Smooth muscle cell of the brain vasculature (primary cell): ENCODE measurements around the gene OGFOD3.
"Not testable (repeated sequence)": the region's sequence is repeated elsewhere in the genome, so short reads cannot be mapped to it uniquely, and the experiment has no call there.

Experiments used
- DNase-seq: peaks from one replicate; pipeline ENCODE4 v3.0.0-alpha.2; 2012; ENCODE audit warnings: low read depth, low spot score

The OGFOD3 gene

DNA sequence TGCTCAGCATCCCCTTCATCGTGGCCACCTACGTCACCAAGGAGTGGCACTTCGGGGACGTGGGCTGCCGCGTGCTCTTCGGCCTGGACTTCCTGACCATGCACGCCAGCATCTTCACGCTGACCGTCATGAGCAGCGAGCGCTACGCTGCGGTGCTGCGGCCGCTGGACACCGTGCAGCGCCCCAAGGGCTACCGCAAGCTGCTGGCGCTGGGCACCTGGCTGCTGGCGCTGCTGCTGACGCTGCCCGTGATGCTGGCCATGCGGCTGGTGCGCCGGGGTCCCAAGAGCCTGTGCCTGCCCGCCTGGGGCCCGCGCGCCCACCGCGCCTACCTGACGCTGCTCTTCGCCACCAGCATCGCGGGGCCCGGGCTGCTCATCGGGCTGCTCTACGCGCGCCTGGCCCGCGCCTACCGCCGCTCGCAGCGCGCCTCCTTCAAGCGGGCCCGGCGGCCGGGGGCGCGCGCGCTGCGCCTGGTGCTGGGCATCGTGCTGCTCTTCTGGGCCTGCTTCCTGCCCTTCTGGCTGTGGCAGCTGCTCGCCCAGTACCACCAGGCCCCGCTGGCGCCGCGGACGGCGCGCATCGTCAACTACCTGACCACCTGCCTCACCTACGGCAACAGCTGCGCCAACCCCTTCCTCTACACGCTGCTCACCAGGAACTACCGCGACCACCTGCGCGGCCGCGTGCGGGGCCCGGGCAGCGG, 43.6 kb downstream of the OGFOD3 start:
- DNase-seq = no peak

DNA sequence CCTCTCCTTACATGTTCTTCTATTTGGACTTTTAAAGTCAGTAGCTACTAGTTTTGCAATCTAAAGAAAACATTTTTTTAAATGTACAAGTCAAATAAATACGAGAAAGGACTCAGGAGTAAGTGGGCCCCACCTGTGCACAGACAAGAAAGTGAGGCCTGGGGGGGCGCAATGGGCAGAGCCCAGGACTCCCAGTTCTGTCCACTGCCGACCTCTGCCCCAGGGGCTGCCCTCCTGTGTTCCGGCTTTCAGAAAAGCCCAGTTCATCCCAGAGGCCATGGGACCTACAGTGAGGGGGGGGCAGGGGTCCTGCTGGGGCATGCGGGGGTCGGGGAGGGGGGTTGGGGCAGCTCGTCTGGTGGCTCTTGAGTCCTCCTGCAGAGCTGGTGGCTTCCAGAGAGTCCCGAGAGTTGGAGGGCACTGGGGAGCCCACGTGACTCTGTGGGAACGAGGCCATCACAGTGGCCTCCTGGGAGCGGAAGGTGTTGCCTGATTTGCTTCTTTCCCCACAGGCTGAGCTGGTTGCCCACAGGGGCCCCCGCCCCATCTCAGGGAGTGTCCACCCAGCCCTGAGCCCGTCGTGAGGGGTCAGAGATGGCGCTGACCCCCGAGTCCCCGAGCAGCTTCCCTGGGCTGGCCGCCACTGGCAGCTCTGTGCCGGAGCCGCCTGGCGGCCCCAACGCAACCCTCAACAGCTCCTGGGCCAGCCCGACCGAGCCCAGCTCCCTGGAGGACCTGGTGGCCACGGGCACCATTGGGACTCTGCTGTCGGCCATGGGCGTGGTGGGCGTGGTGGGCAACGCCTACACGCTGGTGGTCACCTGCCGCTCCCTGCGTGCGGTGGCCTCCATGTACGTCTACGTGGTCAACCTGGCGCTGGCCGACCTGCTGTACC, 44.4 kb downstream of the OGFOD3 start:
- DNase-seq = no peak

DNA sequence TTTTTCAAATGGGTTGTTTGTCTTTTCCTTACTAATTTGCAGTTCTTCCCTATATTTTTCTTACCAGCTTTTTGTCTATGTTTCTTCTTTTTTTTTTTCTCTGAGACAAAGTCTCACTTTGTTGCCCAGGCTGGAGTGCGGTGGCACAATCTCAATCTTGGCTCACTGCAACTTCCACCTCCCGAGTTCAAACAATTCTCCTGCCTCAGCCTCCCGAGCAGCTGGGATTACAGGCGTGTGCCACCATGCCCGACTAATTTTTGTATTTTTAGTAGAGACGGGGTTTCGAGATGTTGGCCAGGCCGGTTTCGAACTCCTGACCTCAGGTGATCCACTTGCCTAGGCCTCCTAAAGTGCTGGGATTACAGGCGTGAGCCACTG, 45.3 kb downstream of the OGFOD3 start:
- DNase-seq = not testable (repeated sequence)

DNA sequence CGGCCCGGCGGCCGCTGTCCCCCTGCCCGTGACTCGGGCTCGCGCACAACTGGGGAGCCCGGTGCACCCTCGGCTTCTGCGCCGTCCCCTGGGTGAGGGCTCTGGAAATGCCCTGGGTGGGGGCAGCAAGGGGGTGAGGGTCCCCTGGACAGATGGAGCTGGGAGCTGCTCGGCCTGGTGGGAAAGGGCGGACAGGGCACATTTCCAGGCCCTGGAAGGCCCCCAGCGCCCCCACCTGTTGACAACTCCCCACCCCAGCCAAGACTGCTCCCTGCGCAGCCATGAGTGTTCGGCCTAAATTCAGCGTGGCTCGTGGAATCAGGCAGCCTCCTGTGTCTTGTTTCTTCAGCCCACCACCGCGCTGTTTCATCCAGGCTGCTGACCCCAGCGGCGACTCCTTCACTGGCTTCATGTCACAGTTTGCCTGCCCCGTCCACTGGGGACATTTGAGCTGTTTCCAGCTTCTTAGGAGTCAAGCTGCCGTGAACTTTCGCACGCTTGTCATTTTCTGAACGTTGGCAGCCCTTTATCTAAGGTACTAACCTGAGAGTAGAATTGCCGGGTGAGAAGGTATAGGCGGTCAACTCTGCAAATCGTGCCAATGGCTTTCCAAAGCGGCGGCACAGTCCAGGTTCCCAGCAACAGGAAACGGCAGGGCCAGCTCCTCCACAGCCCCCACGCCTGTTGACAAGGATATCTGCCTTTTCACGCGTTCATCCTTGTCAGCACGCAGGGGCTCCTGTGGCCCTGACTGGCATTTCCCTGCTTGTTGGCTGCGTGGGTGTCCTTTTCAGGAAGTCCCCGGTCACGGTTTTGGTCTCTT, 45.9 kb downstream of the OGFOD3 start:
- DNase-seq = no peak

DNA sequence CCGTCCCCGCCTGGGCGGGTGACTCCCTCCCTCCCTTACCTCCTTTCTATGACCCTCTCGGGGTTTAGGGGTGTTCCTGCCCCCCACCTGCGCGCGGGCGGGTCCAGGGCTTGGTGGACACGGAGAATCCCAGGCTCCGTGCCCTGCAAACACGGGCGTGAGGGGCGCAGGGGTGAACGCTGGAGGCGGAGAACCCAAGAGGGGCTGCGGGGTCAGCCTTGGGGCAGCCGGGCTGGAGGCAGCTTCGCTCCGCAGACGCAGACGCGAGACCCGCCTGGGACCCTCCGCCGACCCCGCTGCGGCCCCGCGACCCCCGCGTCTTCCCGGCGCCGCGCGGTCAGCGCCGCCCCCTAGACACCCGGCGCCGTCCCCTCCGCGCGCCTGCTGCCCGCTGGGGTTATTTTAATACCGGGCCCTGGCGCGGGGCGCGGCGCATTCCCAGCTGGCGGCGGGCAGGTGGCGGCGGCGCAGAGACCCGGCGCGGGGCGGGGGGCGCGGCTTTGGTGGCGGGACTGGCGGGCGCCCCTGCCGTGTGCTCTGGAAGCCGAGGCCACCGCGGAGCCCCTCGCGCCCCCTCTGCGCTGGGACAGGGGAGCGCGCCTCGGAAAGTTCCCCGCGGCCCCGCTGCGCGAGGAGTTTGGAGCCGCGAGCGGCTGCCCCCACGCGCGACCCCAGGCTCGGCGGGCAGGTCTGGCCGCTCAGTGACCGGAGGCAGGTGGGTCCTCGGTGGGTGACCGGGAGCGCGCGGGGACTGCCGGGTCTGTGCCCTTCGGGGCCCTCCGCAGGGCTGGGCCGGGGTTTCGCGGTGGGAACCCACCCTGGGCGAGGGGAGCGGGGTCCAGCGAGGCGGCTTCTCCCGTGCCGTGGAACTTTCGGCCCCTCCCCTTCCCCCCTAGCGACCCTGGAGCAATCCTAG, 46.8 kb downstream of the OGFOD3 start, which contains the start of gene UTS2R:
UTS2R (plus strand) TSS at position 433 of the 916 bp plus-strand sequence. CDS start 2,560 bp downstream, outside the sequence.
- no peak for DNase-seq

DNA sequence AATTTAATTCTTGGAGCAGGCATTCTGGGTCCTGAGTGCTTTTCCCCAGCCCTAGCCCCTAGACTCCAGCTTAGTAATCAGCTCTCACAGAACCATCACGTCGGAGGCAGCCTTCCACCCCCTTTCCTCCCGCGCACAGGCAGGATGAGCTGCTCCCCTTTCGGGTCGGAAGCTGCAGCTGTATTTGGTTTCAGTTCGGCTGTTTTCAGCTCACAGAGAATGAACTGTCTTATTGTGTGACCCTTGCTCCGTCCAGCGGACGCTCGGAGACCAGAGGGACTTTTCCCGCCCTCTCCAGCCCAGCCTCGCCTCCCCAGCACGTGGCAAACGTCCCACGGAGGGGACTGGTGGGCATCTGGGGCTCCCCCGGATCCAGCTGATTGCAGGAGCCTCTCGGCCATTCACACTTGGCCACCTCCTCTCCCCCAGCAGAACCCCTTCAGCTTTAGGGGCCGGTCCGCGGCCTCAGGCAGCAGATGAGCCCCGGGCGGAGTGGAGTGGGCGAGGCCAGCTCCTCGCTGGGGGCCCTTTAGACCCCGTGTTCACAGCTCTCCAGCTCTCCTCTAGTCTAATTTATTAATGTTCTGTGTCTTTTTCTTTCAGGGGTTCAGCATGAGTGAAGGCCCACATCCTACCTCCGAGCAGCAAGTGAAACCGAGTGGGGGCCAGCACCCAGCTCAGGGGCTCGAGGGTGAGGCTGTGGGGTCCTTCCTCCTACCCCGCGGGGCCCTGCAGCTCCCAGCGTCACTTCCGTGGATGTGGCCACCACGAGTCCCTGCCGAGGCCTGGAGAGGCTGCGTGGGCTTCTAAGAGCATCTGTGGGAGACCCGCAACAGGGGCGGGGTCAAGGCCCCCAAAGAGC, 47.7 kb downstream of the OGFOD3 start:
- DNase-seq = no peak

DNA sequence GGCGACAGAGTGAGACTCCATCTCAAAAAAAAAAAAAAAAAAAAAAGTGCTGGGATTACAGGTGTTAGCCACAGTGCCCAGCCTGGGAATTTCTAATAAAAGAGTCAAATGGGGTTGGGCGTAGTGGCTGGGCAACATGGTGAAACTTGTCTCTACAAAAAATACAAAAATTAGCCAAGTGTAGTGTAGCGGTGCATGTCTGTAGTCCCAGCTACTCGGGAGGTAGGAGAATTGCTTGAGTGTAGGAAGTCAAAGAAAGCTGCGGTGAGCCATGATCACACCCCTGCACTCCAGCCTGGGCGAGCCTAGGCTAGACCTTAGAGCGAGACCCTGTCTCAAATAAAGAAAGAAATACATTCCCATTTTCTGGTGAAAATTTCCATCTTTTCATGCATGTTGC, 49.2 kb downstream of the OGFOD3 start:
- no peak for DNase-seq

DNA sequence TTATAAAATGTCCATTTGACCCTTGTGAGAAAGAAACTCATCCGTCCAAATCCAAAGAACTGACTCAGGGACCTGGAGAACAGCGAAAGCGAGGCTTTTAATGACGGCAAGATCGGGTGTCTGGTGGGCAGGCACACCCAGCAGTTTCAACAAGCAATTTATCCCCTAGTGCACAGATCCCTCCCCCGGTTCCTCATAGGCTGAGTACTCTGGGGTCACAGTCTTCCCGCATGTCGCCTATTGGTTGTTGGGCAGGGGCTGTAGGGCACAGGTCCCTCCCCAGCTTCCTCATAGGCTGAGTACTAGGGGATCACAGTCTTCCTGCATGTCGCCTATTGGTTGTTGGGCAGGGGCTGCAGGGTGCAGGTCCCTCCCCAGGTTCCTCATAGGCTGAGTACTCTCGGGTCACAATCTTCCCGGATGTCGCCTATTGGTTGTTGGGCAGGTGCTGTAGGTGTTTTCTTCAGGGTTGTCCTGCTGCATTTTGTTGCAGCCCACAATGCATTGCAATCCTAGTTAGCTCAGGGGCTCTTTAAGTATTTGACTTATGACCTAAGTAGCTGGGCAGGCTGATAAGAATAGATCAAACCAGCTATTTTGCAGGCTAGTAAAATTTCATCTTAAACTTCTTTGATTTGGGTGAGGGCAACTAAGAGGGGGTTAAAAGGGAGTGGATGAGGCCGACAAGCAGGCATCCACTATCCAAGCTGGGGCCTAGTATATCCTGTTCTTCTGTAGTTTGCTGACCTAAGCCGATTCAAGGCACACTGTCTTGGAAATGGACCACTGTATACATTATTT, 50.5 kb downstream of the OGFOD3 start:
- DNase-seq = no peak

DNA sequence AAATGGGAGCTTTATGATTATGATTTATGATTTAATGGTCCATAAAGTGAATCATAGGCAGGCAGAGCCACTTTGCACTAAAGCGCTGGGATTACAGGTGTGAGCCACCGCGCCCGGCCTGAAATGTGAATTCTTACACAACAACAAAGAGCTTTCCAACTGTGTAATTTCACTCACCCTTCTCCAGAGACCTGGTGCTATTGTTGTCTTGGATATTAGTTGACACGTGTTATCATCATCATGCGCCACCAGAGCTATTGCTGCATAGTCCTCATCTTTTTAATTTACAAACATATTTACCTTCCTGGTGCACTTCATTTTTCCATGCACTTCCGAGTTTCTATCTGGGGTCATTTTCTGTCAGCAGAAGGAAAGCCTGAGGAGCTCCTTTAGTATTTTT, 51.6 kb downstream of the OGFOD3 start:
- DNase-seq = no peak

DNA sequence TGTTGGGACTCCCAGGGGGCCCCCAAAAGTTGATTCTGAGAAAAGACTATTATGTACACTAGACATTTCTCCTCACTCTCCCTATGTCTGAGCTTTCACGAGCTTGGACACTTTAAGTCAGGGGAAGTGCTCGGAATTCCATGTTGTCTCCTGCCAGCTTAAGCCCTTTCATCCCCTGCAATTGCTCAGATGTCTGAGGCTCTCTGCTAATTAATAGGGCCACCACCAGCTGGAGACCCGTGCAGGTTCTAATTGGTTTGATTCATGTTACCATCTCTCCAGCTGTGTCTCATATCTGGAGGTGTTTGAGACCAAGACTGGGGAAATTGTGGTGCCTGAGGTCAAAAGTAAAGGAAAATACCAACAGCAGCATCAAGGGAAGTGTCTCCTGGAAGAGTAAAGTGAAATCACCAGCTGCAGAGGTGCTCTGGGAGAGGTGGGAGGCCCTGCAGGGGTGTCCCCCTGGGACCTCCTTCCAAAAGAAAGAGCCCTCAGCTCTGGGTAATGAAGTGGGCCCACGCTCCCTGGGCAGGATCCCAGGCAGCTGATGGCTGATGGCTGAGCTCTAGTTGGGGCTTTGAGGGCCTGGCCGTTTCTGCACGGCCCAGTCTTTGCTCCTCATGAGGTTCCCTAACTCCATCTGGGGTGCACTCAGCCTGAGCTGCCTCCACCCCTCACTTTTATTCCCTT, 52.6 kb downstream of the OGFOD3 start:
- no peak for DNase-seq

DNA sequence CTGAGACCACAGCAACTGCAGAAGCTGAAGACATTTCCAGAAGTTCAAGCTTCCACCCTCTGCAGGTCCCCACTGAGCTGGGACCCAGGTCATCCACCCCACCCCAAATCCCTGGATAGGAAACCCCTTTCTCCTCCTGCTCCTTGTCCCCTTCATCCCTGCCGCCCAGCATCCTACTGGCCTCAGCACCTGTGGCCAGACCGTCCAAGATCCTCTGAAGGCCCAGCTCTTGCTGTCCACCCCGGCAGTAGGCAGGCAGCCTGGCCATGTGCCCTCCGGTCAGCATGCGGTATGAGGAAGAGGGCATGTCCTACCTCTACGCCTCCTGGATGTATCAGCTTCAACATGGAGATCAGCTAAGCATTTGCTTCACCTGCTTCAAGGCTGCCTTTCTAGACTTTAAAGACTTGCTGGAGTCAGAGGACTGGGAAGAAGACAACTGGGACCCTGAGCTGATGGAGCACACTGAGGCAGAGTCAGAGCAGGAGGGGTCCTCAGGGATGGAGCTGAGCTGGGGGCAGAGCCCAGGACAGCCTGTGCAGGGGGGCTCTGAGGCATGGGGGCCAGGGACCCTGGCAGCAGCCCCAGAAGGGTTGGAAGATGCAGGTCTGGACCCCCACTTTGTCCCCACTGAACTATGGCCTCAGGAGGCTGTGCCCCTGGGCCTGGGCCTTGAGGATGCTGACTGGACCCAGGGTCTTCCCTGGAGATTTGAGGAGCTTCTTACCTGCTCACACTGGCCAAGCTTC, 56.3 kb downstream of the OGFOD3 start:
- no peak for DNase-seq

DNA sequence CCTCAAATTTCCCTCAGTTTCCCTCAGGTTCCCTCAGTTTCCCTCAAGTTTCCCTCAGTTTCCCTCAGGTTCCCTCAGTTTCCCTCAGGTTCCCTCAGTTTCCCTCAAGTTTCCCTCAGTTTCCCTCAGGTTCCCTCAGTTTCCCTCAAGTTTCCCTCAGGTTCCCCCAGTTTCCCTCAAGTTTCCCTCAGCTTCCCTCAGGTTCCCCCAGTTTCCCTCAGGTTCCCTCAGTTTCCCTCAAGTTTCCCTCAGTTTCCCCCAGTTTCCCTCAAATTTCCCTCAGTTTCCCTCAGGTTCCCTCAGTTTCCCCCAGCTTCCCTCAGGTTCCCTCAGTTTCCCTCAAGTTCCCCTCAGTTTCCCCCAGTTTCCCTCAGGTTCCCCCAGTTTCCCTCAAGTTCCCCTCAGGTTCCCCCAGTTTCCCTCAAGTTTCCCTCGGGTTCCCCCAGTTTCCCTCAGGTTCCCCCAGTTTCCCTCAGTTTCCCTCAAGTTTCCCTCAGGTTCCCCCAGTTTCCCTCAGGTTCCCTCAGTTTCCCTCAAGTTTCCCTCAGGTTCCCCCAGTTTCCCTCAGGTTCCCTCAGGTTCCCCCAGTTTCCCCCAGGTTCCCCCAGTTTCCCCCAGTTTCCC, 58.8 kb downstream of the OGFOD3 start:
- not testable (repeated sequence) for DNase-seq

DNA sequence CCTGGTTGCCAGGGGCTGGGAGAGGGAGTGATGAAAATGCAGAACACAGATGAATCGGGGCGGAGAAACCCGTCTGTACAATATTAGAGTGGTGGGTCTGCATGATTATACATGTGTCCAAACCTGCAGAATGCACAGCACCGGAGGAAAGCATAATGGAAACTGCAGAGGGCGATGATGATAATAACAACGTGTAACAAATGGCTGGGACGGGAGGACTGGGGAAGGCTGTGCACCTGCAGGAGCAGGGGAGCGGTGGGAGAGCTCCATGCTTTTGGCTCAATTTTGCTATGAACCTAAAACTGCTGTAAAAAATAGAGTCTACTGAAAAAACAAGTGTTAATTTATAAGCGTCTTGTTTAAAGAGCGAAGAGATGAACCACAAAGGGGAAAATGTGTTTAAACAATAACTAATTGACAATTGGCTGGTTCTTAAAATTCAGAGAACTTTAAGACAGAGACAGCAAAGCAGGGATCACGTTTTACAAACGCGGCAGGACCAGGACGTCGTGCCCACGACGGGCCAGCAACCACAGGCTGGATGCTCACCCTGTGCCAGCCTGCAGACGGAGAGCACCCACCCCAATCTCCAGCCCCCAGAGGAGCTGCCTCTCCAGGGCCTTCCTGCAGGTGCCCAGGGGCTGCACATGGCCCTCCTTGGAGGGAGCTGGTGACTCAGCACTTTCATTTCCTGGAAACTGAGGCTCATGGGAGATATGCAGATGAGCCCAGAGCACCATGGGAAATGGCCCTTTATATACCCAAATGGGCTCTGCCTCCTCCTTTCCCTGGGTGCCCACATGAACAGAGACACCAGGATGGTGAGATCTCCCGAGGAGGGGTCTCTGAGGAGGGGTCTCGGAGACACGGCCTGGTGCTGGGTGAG, 59.7 kb downstream of the OGFOD3 start, which contains the start of gene TEX19:
TEX19 (plus strand) TSS at position 783 of the 886 bp plus-strand sequence. CDS start 2,904 bp downstream, outside the sequence.
- DNase-seq = no peak

DNA sequence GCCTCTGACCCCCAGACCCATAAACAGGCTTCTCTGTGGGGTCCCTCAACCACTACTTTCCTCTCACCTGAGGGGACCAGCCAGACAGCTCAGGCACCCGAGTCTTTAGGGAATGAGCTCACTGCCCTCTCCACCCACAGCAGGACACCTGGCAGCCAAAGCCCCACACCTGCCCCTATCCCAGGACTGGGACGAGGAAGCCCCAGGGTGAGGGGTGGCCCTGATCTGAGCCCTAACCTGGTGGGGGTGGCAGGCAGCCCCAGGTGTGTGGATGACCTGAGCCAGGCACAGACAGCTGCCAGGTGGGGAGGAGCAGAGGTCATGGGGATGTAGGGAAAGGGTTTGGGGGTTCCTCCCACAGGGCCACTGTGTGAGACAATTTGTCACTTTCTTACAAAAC, 61.0 kb downstream of the OGFOD3 start:
- no peak for DNase-seq

DNA sequence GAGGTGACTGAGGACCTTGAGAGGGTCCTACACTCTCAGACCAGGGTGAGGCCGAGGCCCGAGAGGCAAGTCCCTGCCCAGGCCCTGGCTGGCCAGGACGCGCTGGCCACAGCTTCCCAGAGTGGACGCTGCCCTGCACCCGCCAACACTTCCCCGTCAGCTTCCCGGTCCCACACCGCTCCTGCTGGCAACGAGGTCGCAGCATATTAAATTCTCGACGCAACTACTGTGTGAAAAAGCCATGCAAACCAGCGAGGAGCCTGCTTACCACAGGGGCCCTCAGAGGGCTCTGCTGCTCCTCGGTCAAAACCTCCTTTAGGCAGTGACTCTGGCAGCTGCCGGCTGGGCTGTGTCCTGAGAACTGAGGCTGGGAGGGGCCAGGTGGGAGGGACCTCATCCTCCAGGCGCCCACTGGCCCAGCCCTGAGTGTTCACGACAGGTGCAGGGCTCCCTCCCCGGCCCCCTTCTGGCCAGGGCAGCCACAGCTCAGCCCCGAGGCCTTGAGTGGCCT, 61.5 kb downstream of the OGFOD3 start:
- DNase-seq = no peak
